HG03354 (cell line): ENCODE measurements around the gene SHOC1.
"Not testable (repeated sequence)": the region's sequence is repeated elsewhere in the genome, so short reads cannot be mapped to it uniquely, and the experiment has no call there.

Experiments used
- ATAC-seq: cut with Tn5 transposase; IDR thresholded peaks from one replicate; pipeline ENCODE4 v1.9.1; 2021; ENCODE audit warnings: mild to moderate bottlenecking; ENCODE audit not compliant: unreplicated experiment, poor library complexity, severe bottlenecking

The SHOC1 gene

GRCh38 chr9:111806259-111806658 lies 11.5 kb upstream of the SHOC1 start:
- no peak for ATAC-seq

- ATAC-seq = no peak
Measured at GRCh38 chr9:111805830-111806241, 11.1 kb upstream of the SHOC1 start.

DNA sequence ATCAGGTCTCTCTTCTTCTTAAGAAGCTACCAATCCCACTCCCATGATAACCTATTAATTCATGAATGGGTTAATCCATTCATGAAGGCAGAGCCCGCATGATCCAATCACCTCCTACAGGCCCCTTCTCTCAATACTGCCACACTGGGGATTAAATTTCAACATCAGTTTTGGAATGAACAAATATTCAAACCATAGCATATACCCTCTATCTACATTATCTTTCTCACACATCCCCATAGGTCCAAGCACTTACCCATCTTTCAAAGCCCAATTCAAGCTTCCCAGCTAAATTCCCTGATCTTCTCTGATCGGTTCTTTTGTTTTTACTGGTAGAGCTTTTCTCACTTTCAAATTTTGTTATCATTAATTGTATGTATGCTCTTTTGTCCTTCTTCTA lies 10.5 kb upstream of the SHOC1 start:
- no peak for ATAC-seq

DNA sequence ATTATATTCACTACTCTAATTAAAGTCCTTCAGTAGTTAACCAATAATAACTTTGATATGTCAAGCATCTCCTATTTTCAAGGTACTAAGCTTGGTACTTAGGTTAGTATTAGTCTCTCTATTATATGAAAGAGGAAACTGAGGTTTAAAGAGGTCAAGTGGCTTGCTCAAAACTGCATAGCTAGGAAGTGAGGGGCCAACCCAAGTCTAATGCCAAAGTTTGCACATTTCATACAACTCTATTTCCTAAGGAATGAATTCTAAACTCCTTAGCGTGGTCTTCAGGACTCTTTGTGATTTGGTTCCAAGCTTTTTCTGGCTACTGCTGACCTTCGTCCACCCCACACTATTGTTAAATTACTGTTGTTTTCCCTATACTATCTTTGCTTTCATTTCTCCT lies 9.9 kb upstream of the SHOC1 start:
- ATAC-seq = no peak

GRCh38 chr9:111803924-111804323 lies 9.2 kb upstream of the SHOC1 start:
- ATAC-seq = no peak

- ATAC-seq = no peak
Measured at GRCh38 chr9:111799915-111800526, 5.3 kb upstream of the SHOC1 start.

DNA sequence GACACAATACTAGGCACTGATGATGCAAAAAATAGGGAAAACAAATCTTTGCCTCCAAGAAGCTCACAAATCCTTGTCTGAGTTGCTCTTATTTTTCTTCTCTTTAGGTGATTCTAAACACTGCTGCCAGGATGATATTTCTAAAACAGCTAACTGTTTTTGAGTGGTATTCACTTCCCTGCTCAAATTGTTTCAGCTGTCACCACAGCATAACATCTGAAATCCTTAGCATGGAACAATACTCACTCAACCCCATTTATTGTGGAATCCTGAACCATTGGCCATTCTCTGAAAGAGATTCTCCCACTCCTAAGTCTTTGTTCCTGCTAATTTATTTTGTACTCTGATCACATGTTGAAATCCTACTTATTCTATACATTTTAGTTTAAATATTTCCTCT lies 4.8 kb upstream of the SHOC1 start:
- no peak for ATAC-seq

GRCh38 chr9:111798786-111799185 lies 4.0 kb upstream of the SHOC1 start:
- no peak for ATAC-seq

GRCh38 chr9:111795557-111795839 lies 761 bp upstream of the SHOC1 start:
- ATAC-seq = no peak

DNA sequence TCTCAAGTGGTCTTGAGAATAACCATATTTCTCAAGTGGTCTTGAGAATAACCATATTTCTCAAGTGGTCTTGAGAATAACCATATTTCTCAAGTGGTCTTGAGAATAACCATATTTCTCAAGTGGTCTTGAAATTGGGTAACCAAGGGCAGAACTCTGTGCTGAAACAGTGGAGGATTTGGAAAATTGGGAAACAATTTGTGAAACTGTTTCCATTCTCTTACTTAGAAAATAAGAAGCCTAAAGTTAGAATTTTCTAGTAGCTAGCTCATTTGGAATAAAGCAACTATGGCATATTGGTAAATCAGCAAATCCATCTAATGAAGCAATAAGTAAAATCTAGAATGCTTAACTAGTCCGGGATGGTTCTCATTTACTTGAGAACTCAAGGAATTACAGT lies 2.9 kb downstream of the SHOC1 start:
- not testable (repeated sequence) for ATAC-seq

- no peak for ATAC-seq
Measured at GRCh38 chr9:111789881-111790280, 4.9 kb downstream of the SHOC1 start.

GRCh38 chr9:111783857-111784256 lies 10.9 kb downstream of the SHOC1 start:
- ATAC-seq = no peak

DNA sequence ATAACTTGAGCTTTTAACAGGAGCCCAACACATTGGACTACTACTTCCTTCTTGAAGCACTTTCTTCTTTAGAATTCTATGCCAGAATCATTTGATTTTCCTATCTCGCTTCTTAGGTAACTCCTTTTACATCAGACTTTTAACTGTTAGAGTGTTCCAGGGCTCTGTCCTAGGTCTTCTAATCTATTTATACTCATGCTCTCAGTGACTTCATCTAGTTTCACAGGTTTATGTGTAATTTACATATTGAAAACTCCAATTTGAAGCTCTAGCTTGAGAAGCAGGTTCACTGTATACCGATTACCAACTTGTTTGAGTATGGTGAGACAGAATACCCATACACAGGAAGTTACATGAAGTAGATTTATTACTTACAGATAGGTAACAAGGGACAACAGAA lies 11.3 kb downstream of the SHOC1 start:
- no peak for ATAC-seq

- ATAC-seq = no peak
Measured at GRCh38 chr9:111766066-111766465, 28.7 kb downstream of the SHOC1 start.

DNA sequence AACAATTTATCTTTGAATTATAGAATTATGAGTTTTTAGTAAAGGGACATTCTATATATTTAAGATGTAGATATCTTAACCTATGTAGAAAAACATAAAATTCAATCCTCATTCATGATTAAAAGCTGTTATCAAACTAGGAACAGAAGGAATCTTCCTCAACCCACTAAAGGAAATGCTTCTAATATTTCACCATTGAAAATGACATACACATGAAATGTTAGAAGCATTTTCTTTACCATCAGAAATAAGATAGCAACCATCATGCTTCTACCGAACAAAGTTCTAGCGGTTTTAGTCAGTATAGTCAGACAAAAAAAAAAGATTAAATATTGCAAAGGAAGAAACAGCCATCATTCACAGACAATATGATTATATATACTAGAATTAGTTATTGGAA lies 32.2 kb downstream of the SHOC1 start:
- ATAC-seq = no peak

GRCh38 chr9:111759762-111760639 lies 34.7 kb downstream of the SHOC1 start:
- no peak for ATAC-seq

GRCh38 chr9:111754800-111755199 lies 39.9 kb downstream of the SHOC1 start:
- ATAC-seq = no peak

DNA sequence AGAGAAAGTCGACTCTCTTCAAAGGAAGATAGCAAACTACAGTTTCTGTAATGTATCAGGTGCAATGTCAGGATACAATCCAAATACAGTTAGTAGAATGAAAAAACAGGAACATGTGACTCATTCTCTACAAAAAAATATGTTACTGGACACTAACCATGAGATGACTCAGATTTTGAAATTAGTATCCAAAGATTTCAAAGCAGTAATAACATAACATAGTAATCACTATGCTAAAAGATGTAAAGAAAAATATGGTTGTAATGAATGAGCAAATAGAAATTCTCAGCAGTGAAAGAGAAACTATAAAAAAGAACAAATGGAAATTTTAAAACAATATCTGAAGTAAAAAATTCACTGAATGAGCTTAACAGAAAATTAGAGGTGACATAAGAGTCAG lies 42.3 kb downstream of the SHOC1 start:
- ATAC-seq = no peak
